Activated CD8-positive, alpha-beta T cell treated with anti-CD3 and anti-CD28 coated beads, Interleukin-2, amount 10 ng/mL, durations not matched to agents 7 days and 5 days (primary cell): ENCODE results near the gene ART4. TPM values are rescaled to one million over a fixed set of nuclear protein-coding genes. Genes with fewer than 3 reads are reported as not detected.

ENCODE experiments used
- ATAC-seq: fragments of 150-1000 bp; cut with Tn5 transposase; one replicate; pipeline ENCODE4 v1.10.0; 2021; ENCODE audit warnings: moderate library complexity
- CTCF ChIA-PET: fragments of 350-600 bp; sonication (Branson Sonifier 250); formaldehyde crosslinking; loops from one replicate; lab custom pipeline; 2021; ENCODE audit warnings: antibody characterized with exemption; lab: Charles Lee
- POLR2A ChIA-PET: fragments of 350-600 bp; sonication (Branson Sonifier 250); formaldehyde crosslinking; loops from one replicate; lab custom pipeline; 2021; ENCODE audit warnings: antibody characterized with exemption; lab: Charles Lee
- DNase-seq: peaks from one replicate; pipeline ENCODE4 v3.0.0-alpha.2; 2020
- H3K27ac Mint-ChIP-seq: one replicate; pipeline ENCODE4 v1.8.0; 2021; ENCODE audit warnings: mild to moderate bottlenecking, mixed read lengths
- H3K27me3 Mint-ChIP-seq: one replicate; pipeline ENCODE4 v1.8.0; 2021; ENCODE audit warnings: low read depth, mixed read lengths
- H3K36me3 Mint-ChIP-seq: one replicate; pipeline ENCODE4 v1.8.0; 2021; ENCODE audit warnings: low read depth, mixed read lengths
- H3K4me1 Mint-ChIP-seq: one replicate; pipeline ENCODE4 v1.8.0; 2021; ENCODE audit warnings: low read depth, mixed read lengths
- H3K4me3 Mint-ChIP-seq: one replicate; pipeline ENCODE4 v1.8.0; 2021; ENCODE audit warnings: mild to moderate bottlenecking, mixed read lengths
- H3K9me3 Mint-ChIP-seq: one replicate; pipeline ENCODE4 v1.8.0; 2022; ENCODE audit warnings: mixed read lengths; ENCODE audit not compliant: insufficient read depth
- total RNA-seq, 2 experiments: library from RNA; stranded (reverse); gene quantifications; one replicate each; pipeline ENCODE4 v1.2.3, GENCODE V29; 2021

The ART4 gene
- total RNA-seq, 2 experiments from 2014 or later, result not detected

- H3K27ac Mint-ChIP-seq, result no peak overlapping the region
- peaks cover 18% of the 10 kb centered on the region for H3K36me3 Mint-ChIP-seq
- H3K4me3 Mint-ChIP-seq, result no peak overlapping the region
- DNase-seq (no peak), ATAC-seq (no peak)
- no peaks in the 10 kb centered on the region for H3K9me3 Mint-ChIP-seq
- H3K27me3 Mint-ChIP-seq, result no peaks in the 10 kb centered on the region
- ChIA-PET CTCF (interaction anchor here (0.8 to 2.6 kb wide), 7 partner anchors 8 to 218 kb away, joined by 3 to 20 read pairs (median 4); partner anchors contain the start of genes C12orf60, ERP27 and WBP11), POLR2A (no interaction called here)
- H3K4me1 Mint-ChIP-seq, result peaks cover 47% of the 10 kb centered on the region
These were observed 66.1 kb downstream of the ART4 start for GRCh38 chr12:14777271-14777670.

- no peak for DNase-seq
- peaks cover 50% of the 10 kb centered on the region for H3K4me1 Mint-ChIP-seq
These were observed 66.9 kb downstream of the ART4 start for GRCh38 chr12:14776236-14776961.

GRCh38 chr12:14775636-14775980 lies 67.7 kb downstream of the ART4 start:
- ChIA-PET CTCF (interaction anchor here (0.9 to 2.6 kb wide), 15 partner anchors 9 to 538 kb away, joined by 3 to 20 read pairs (median 5); partner anchors contain the start of genes C12orf60, RERG and WBP11), POLR2A (interaction anchor here (1.6 to 7.5 kb wide), 4 partner anchors 12 to 185 kb away, joined by 5 to 175 read pairs (median 22); partner anchors contain the start of genes ARHGDIB, C12orf60 and WBP11)
- Mint-ChIP-seq H3K4me1 (peaks cover 48% of the 10 kb centered on the region), H3K27ac (peak overlapping the region; percentile 98), H3K4me3 (peak overlapping the region; percentile 96), H3K9me3 (no peaks in the 10 kb centered on the region), H3K27me3 (no peaks in the 10 kb centered on the region), H3K36me3 (peaks cover 24% of the 10 kb centered on the region)
- no peak for DNase-seq
- no peak for ATAC-seq

More at GRCh38 chr12:14776236-14776961, 66.9 kb downstream of the ART4 start:
- Mint-ChIP-seq H3K4me3 (peak overlapping the region; percentile 96), H3K9me3 (no peaks in the 10 kb centered on the region), H3K27me3 (no peaks in the 10 kb centered on the region), H3K36me3 (peaks cover 18% of the 10 kb centered on the region), H3K27ac (peak overlapping the region; percentile 98)
- ChIA-PET CTCF (interaction anchor here (1.0 to 2.6 kb wide), 11 partner anchors 8 to 445 kb away, joined by 4 to 20 read pairs (median 8); partner anchors contain the start of genes C12orf60, ERP27, RERG and WBP11), POLR2A (interaction anchor here (0.6 to 3.3 kb wide), 3 partner anchors 11 to 25 kb away, joined by 3 to 39 read pairs (median 3); partner anchors contain the start of genes C12orf60 and WBP11)
- no peak for ATAC-seq

Other genes starting within 250 kb of the ART4 start
- not detected for gene GUCY2C, start 146.9 kb downstream of the ART4 start, total RNA-seq
- 10 to 100 TPM; 98.2 to 98.6 TPM for gene WBP11, start 40.0 kb downstream of the ART4 start, total RNA-seq
- 1 to 10 TPM; 1.4 to 1.5 TPM for gene C12orf60, start 39.9 kb downstream of the ART4 start, total RNA-seq
- not detected for gene SMCO3, start 29.3 kb downstream of the ART4 start, total RNA-seq
- gene MGP, start 42.3 kb upstream of the ART4 start, total RNA-seq, result under 1 TPM; 0.21 to 0.34 TPM
- gene ERP27, start 95.0 kb upstream of the ART4 start, total RNA-seq, result 1 to 10 TPM; 7.9 to 8.7 TPM
- gene ARHGDIB, start 118.1 kb upstream of the ART4 start, total RNA-seq, result 1,000 to 10,000 TPM; 1,528 to 1,576 TPM
- gene PDE6H, start 129.5 kb upstream of the ART4 start, total RNA-seq, result under 1 TPM in 1 of 2 experiments, not detected in 1; 0.40 TPM